Nephron progenitor cell (in vitro differentiated cells): ENCODE data around the gene MGAT5B.

Experiments
- DNase-seq: peaks from one replicate; pipeline ENCODE4 v3.0.0; 2021
- H3K27ac Mint-ChIP-seq: 2 replicates; pipeline ENCODE4 v1.8.0; 2021; ENCODE audit warnings: mild to moderate bottlenecking, moderate library complexity, mixed read lengths
- H3K27me3 Mint-ChIP-seq: 2 replicates; pipeline ENCODE4 v1.8.0; 2021; ENCODE audit warnings: mild to moderate bottlenecking, low read depth, mixed read lengths; ENCODE audit not compliant: poor library complexity
- H3K36me3 Mint-ChIP-seq: 2 replicates; pipeline ENCODE4 v1.8.0; 2021; ENCODE audit warnings: low read depth, mixed read lengths
- H3K4me1 Mint-ChIP-seq: 2 replicates; pipeline ENCODE4 v1.8.0; 2021; ENCODE audit warnings: mixed read lengths
- H3K4me3 Mint-ChIP-seq: 2 replicates; pipeline ENCODE4 v1.8.0; 2021; ENCODE audit warnings: mild to moderate bottlenecking, moderate library complexity, mixed read lengths
- H3K9me3 Mint-ChIP-seq: 2 replicates; pipeline ENCODE4 v1.8.0; 2021; ENCODE audit warnings: mild to moderate bottlenecking, moderate library complexity, mixed read lengths
- CTCF ChIP-seq: fragments of 200-600 bp; sonication (generic); IDR thresholded peaks from 2 replicates; pipeline ENCODE4 v1.5.0; 2021; ENCODE audit warnings: antibody characterized with exemption

The MGAT5B gene

GRCh38 chr17:76925441-76925891 is 57.3 kb downstream of the MGAT5B start:
- H3K9me3 Mint-ChIP-seq = no peaks in the 10 kb centered on the region

GRCh38 chr17:76926237-76926866 is 58.1 kb downstream of the MGAT5B start:
- no peak for DNase-seq
- no peak overlapping the region for H3K27ac Mint-ChIP-seq
- peaks cover 15% of the 10 kb centered on the region for H3K4me1 Mint-ChIP-seq
- no peaks in the 10 kb centered on the region for H3K9me3 Mint-ChIP-seq
- no peaks in the 10 kb centered on the region for H3K36me3 Mint-ChIP-seq
- peaks cover 20% of the 10 kb centered on the region for H3K27me3 Mint-ChIP-seq
- no peak overlapping the region for H3K4me3 Mint-ChIP-seq
- no peak for TF ChIP-seq CTCF

More at GRCh38 chr17:76925441-76925891, 57.3 kb downstream of the MGAT5B start:
- peaks cover 27% of the 10 kb centered on the region for H3K27me3 Mint-ChIP-seq
- H3K4me1 Mint-ChIP-seq = peaks cover 17% of the 10 kb centered on the region
- H3K4me3 Mint-ChIP-seq = no peak overlapping the region
- H3K36me3 Mint-ChIP-seq = no peaks in the 10 kb centered on the region
- no peak for TF ChIP-seq CTCF
- no peak overlapping the region for H3K27ac Mint-ChIP-seq
- no peak for DNase-seq

- no peak overlapping the region for H3K4me3 Mint-ChIP-seq
- no peak for DNase-seq
- no peak for TF ChIP-seq CTCF
- peaks cover 15% of the 10 kb centered on the region for H3K4me1 Mint-ChIP-seq
- H3K36me3 Mint-ChIP-seq = no peaks in the 10 kb centered on the region
- peak overlapping the region; percentile 92 for H3K27ac Mint-ChIP-seq
- H3K27me3 Mint-ChIP-seq = peaks cover 12% of the 10 kb centered on the region
- H3K9me3 Mint-ChIP-seq = no peaks in the 10 kb centered on the region
Observed at GRCh38 chr17:76927577-76927976, 59.4 kb downstream of the MGAT5B start.

- peaks cover 11% of the 10 kb centered on the region for H3K27me3 Mint-ChIP-seq
Observed at GRCh38 chr17:76927982-76928381, 59.8 kb downstream of the MGAT5B start.

GRCh38 chr17:76929148-76929547 is 60.9 kb downstream of the MGAT5B start:
- H3K9me3 Mint-ChIP-seq = no peaks in the 10 kb centered on the region
- no peak overlapping the region for H3K4me3 Mint-ChIP-seq

More at GRCh38 chr17:76927982-76928381, 59.8 kb downstream of the MGAT5B start:
- no peak for DNase-seq
- Mint-ChIP-seq H3K4me1 (peaks cover 18% of the 10 kb centered on the region), H3K4me3 (no peak overlapping the region), H3K36me3 (no peaks in the 10 kb centered on the region), H3K9me3 (no peaks in the 10 kb centered on the region), H3K27ac (no peak overlapping the region)
- no peak for TF ChIP-seq CTCF

More at GRCh38 chr17:76929148-76929547, 60.9 kb downstream of the MGAT5B start:
- Mint-ChIP-seq H3K4me1 (peaks cover 23% of the 10 kb centered on the region), H3K27me3 (peaks cover 15% of the 10 kb centered on the region), H3K27ac (no peak overlapping the region), H3K36me3 (no peaks in the 10 kb centered on the region)
- no peak for DNase-seq
- no peak for TF ChIP-seq CTCF
